MM.1S (cell line): ENCODE data around the gene CCDC177.

Source experiments
- DNase-seq: peaks from one replicate; pipeline ENCODE4 v3.0.0-alpha.2; 2015
- H2AFZ ChIP-seq: fragments of 300-600 bp; sonication (generic); 2 replicates; pipeline ENCODE4 v1.6.0; 2016; ENCODE audit warnings: antibody characterized with exemption, low read length
- H3F3A ChIP-seq: fragments of 300-600 bp; sonication (generic); 2 replicates; pipeline ENCODE4 v1.6.1; 2016; ENCODE audit warnings: mild to moderate bottlenecking, antibody characterized with exemption, low read length, moderate library complexity, mixed read lengths; ENCODE audit not compliant: insufficient read depth
- H3K27ac ChIP-seq: fragments of 300-600 bp; sonication (generic); 2 replicates; pipeline ENCODE4 v1.5.1; 2016; ENCODE audit warnings: mild to moderate bottlenecking, low read length
- H3K27me3 ChIP-seq: fragments of 300-600 bp; sonication (generic); replicated peaks from 2 replicates; pipeline ENCODE4 v1.6.0; 2016; ENCODE audit warnings: low read length; ENCODE audit not compliant: insufficient read depth
- H3K36me3 ChIP-seq: fragments of 300-600 bp; sonication (generic); replicated peaks from 2 replicates; pipeline ENCODE4 v1.6.1; 2016; ENCODE audit warnings: mild to moderate bottlenecking, low read length, mixed read lengths; ENCODE audit not compliant: insufficient read depth
- H3K4me1 ChIP-seq: fragments of 300-600 bp; sonication (generic); 2 replicates; pipeline ENCODE4 v1.6.1; 2016; ENCODE audit warnings: low read length, mixed read lengths
- H3K4me2 ChIP-seq: fragments of 300-600 bp; sonication (generic); 2 replicates; pipeline ENCODE4 v1.6.0; 2016; ENCODE audit warnings: low read depth, low read length
- H3K4me3 ChIP-seq: fragments of 300-600 bp; sonication (generic); 2 replicates; pipeline ENCODE4 v1.5.1; 2016; ENCODE audit warnings: low read length, mixed read lengths
- H3K79me2 ChIP-seq: fragments of 300-600 bp; sonication (generic); 2 replicates; pipeline ENCODE4 v1.6.1; 2016; ENCODE audit warnings: mixed run types, low read length, mixed read lengths
- H3K9ac ChIP-seq: fragments of 300-600 bp; sonication (generic); 2 replicates; pipeline ENCODE4 v1.6.1; 2016; ENCODE audit warnings: low read length, mixed read lengths
- H3K9me2 ChIP-seq: fragments of 300-600 bp; sonication (generic); replicated peaks from 2 replicates; pipeline ENCODE4 v1.6.1; 2016; ENCODE audit warnings: mild to moderate bottlenecking, low read length, mixed read lengths; ENCODE audit not compliant: insufficient read depth
- H3K9me3 ChIP-seq: fragments of 300-600 bp; sonication (generic); replicated peaks from 2 replicates; pipeline ENCODE4 v1.6.1; 2016; ENCODE audit warnings: mild to moderate bottlenecking, low read length, mixed read lengths; ENCODE audit not compliant: insufficient read depth
- H4K20me1 ChIP-seq: fragments of 300-600 bp; sonication (generic); 2 replicates; pipeline ENCODE4 v1.6.1; 2016; ENCODE audit warnings: mild to moderate bottlenecking, low read length, moderate library complexity, mixed read lengths; ENCODE audit not compliant: insufficient read depth
- CTCF ChIP-seq: fragments of 300-600 bp; sonication (generic); IDR thresholded peaks from 2 replicates; pipeline ENCODE4 v1.5.1; 2016; ENCODE audit warnings: antibody characterized with exemption, low read length, mixed read lengths
- EZH2 ChIP-seq: fragments of 300-600 bp; sonication (generic); optimal IDR thresholded peaks from 2 replicates; pipeline ENCODE3; 2017; ENCODE audit warnings: low read depth, mild to moderate bottlenecking, antibody characterized with exemption, low read length, mixed read lengths
- EZH2phosphoT487 ChIP-seq: fragments of 300-600 bp; sonication (generic); IDR thresholded peaks from 2 replicates; pipeline ENCODE4 v1.6.1; 2018; ENCODE audit warnings: antibody characterized with exemption, low read length

The CCDC177 gene

GRCh38 chr14:69614592-69614991, 39.9 kb upstream of the CCDC177 start:
- TF ChIP-seq CTCF: no peak
- TF ChIP-seq EZH2phosphoT487: no peak
- no peak for TF ChIP-seq EZH2
- Histone ChIP-seq H3K9me2 (no peaks in the 10 kb centered on the region), H3K27me3 (no peaks in the 10 kb centered on the region), H3K9ac (peak overlapping the region; percentile 55; the same call in 1 of the 2 replicates), H3K27ac (peak overlapping the region; percentile 95), H2AFZ (no peak overlapping the region), H3K9me3 (no peaks in the 10 kb centered on the region), H3K4me1 (peaks cover 41% of the 10 kb centered on the region), H3K4me2 (peak overlapping the region; percentile 80), H3F3A (peaks cover 33% of the 10 kb centered on the region; the same call in 1 of the 2 replicates), H3K79me2 (peaks cover 69% of the 10 kb centered on the region), H3K4me3 (no peak overlapping the region; the same call in 1 of the 2 replicates), H3K36me3 (no peaks in the 10 kb centered on the region), H4K20me1 (no peaks in the 10 kb centered on the region)
- no peak for DNase-seq

GRCh38 chr14:69613312-69614073, 38.8 kb upstream of the CCDC177 start:
- H3K27ac ChIP-seq: peak overlapping the region; percentile 95; the same call in 1 of the 2 replicates
- no peaks in the 10 kb centered on the region for H3K27me3 ChIP-seq
- peaks cover 33% of the 10 kb centered on the region; the same call in 1 of the 2 replicates for H3F3A ChIP-seq
- no peaks in the 10 kb centered on the region for H3K9me3 ChIP-seq
- H3K4me3 ChIP-seq: peak overlapping the region; percentile 76
- H3K79me2 ChIP-seq: peaks cover 58% of the 10 kb centered on the region
- TF ChIP-seq EZH2 (no peak), EZH2phosphoT487 (no peak), CTCF (no peak)
- peaks cover 39% of the 10 kb centered on the region for H3K4me1 ChIP-seq
- peak overlapping the region; percentile 80 for H3K4me2 ChIP-seq
- no peaks in the 10 kb centered on the region for H3K9me2 ChIP-seq
- no peak overlapping the region for H2AFZ ChIP-seq
- no peak for DNase-seq
- no peaks in the 10 kb centered on the region for H4K20me1 ChIP-seq
- H3K9ac ChIP-seq: peak overlapping the region; percentile 75
- no peaks in the 10 kb centered on the region for H3K36me3 ChIP-seq

GRCh38 chr14:69612783-69613130, 38.1 kb upstream of the CCDC177 start:
- H3K4me2 ChIP-seq: peak overlapping the region; percentile 80
- H3K79me2 ChIP-seq: peaks cover 51% of the 10 kb centered on the region
- H3F3A ChIP-seq: peaks cover 33% of the 10 kb centered on the region; the same call in 1 of the 2 replicates
- peak overlapping the region; percentile 75 for H3K9ac ChIP-seq
- H3K27me3 ChIP-seq: no peaks in the 10 kb centered on the region
- TF ChIP-seq CTCF (peak; percentile 31; the same call in 1 of the 2 replicates), EZH2phosphoT487 (no peak), EZH2 (no peak)
- no peaks in the 10 kb centered on the region for H3K36me3 ChIP-seq
- DNase-seq: no peak
- H4K20me1 ChIP-seq: no peaks in the 10 kb centered on the region
- peak overlapping the region; percentile 95 for H3K27ac ChIP-seq
- H2AFZ ChIP-seq: no peak overlapping the region
- H3K9me3 ChIP-seq: no peaks in the 10 kb centered on the region
- no peaks in the 10 kb centered on the region for H3K9me2 ChIP-seq
- peak overlapping the region; percentile 76 for H3K4me3 ChIP-seq
- peaks cover 31% of the 10 kb centered on the region for H3K4me1 ChIP-seq
